BLaER1 treated with 17β-estradiol and CSF1 and Interleukin-3, amounts not matched to agents 10 nM and 100 nM (cell line): Measurements from ENCODE around the gene ARL6IP1.
"Not testable (repeated sequence)": the region's sequence is repeated elsewhere in the genome, so short reads cannot be mapped to it uniquely, and the experiment has no call there.

Experiments used
- H3K27ac ChIP-seq, 11 experiments: shearing (Covaris generic); formaldehyde crosslinking; 2 replicates each; pipeline ENCODE4 v1.8.1; 2022
- H3K27me3 ChIP-seq, 11 experiments: shearing (Covaris generic); formaldehyde crosslinking; 2 replicates each; pipeline ENCODE4 v1.8.1; 2022
- H3K36me3 ChIP-seq, 11 experiments: shearing (Covaris generic); formaldehyde crosslinking; 2 replicates each; pipeline ENCODE4 v1.8.1; 2022
- H3K4me1 ChIP-seq, 10 experiments: shearing (Covaris generic); formaldehyde crosslinking; 2 replicates each; pipeline ENCODE4 v1.8.1; 2022
- H3K4me2 ChIP-seq, 11 experiments: shearing (Covaris generic); formaldehyde crosslinking; 2 replicates each; pipeline ENCODE4 v1.8.1; 2022
- H3K4me3 ChIP-seq, 10 experiments: shearing (Covaris generic); formaldehyde crosslinking; 2 replicates each; pipeline ENCODE4 v1.8.1; 2022
- H3K9ac ChIP-seq, 11 experiments: shearing (Covaris generic); formaldehyde crosslinking; 2 replicates each; pipeline ENCODE4 v1.8.1; 2022
- H3K9me3 ChIP-seq, 11 experiments: shearing (Covaris generic); formaldehyde crosslinking; replicated peaks in 1 of 11; 2 replicates each; pipeline ENCODE4 v1.8.1; 2022
- H4K20me1 ChIP-seq, 11 experiments: shearing (Covaris generic); formaldehyde crosslinking; 2 replicates each; pipeline ENCODE4 v1.8.1; 2022

Gene ARL6IP1

DNA sequence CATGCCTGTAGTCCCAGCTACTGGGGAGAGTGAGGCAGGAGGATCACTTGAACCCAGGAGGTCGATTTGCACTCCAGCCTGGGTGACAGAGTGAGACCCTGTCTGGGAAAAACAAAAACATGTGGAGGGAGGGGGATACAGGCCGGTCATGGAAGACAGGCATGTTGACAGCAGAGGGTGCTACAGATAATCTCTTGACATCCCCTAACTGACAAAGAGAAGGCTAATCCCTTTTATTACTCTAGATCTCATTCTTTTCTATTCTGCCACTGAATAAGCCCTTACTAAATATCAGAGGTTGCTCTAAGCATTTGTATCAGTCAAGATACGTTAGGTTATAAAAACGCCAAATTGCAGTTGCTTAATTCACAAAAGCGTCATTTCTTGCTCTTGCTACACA is 25.0 kb downstream of the ARL6IP1 start:
- Histone ChIP-seq H3K4me1 (peaks cover 0 to 25% (median 0%) of the 10 kb centered on the region in 10 experiments; a peak in 5 of 20 replicates), H3K36me3 (peaks cover 0 to 21% (median 5%) of the 10 kb centered on the region in 11 experiments; a peak in 10 of 22 replicates), H3K9me3 (peaks cover 0 to 12% (median 6%) of the 10 kb centered on the region in 11 experiments; a peak in 17 of 22 replicates), H4K20me1 (peaks cover 0 to 25% (median 14%) of the 10 kb centered on the region in 11 experiments; a peak in 14 of 22 replicates)
- not testable (repeated sequence) for H3K4me2 ChIP-seq, H3K9ac ChIP-seq, H3K4me3 ChIP-seq, H3K27ac ChIP-seq, H3K27me3 ChIP-seq

DNA sequence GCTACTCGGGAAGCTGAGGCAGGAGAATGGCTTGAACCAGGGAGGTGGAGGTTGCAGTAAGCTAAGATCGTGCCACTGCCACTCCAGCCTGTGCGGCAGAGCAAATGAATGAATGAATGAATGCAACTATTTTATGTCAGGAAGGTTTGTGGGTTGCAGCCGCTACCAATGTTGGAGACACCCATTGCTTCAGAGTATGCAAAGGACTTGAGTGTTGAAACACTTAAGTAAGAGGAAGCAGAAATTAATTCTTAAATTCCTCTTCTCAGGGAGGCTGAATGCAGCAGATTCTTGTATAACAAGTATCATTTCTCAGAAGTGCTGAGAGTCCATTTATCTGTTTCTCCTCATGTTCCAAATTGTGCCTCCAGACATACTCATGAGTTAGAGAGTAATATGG is 26.7 kb downstream of the ARL6IP1 start:
- H4K20me1 ChIP-seq = peaks cover 0 to 11% (median 4%) of the 10 kb centered on the region in 11 experiments; a peak in 9 of 22 replicates
- H3K9me3 ChIP-seq = peaks cover 0 to 14% (median 7%) of the 10 kb centered on the region in 11 experiments; a peak in 17 of 22 replicates
- peak overlapping the region in 2 of 11 experiments; percentile 50 to 52; a peak in 4 of 22 replicates for H3K27ac ChIP-seq
- H3K4me2 ChIP-seq = peak overlapping the region in 2 of 11 experiments; percentile 62 to 68; a peak in 5 of 22 replicates
- not testable (repeated sequence) for H3K4me3 ChIP-seq, H3K27me3 ChIP-seq, H3K9ac ChIP-seq
- peaks cover 0 to 25% (median 0%) of the 10 kb centered on the region in 10 experiments; a peak in 5 of 20 replicates for H3K4me1 ChIP-seq
- H3K36me3 ChIP-seq = peaks cover 0 to 21% (median 5%) of the 10 kb centered on the region in 11 experiments; a peak in 9 of 22 replicates

DNA sequence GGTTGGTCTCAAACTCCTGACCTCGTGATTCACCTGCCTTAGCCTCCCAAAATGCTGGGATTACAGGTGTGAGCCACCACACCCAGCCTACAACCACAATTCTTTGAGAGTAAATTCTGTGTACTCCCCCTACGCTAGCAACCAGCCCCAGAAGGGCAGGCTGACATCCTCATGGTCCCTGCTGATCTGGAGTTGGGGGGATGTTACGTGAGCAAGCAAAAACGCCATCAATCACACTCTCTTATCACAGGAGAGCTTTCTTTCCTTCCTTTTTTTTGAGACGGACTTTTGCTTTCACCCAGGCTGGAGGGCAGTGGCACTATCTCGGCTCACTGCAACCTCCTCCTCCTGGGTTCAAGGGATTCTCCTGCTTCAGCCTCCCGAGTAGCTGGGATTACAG is 29.2 kb downstream of the ARL6IP1 start:
- H4K20me1 ChIP-seq, H3K4me3 ChIP-seq, H3K27ac ChIP-seq, H3K27me3 ChIP-seq, H3K4me2 ChIP-seq, H3K9ac ChIP-seq: not testable (repeated sequence)
- H3K4me1 ChIP-seq = peaks cover 0 to 25% (median 0%) of the 10 kb centered on the region in 10 experiments; a peak in 5 of 20 replicates
- H3K36me3 ChIP-seq = peaks cover 0 to 15% (median 0%) of the 10 kb centered on the region in 11 experiments; a peak in 5 of 22 replicates
- peaks cover 0 to 14% (median 7%) of the 10 kb centered on the region in 11 experiments; a peak in 17 of 22 replicates for H3K9me3 ChIP-seq

- not testable (repeated sequence) for H3K4me3 ChIP-seq, H3K36me3 ChIP-seq, H3K27me3 ChIP-seq, H3K4me2 ChIP-seq, H3K9ac ChIP-seq, H4K20me1 ChIP-seq, H3K27ac ChIP-seq
- Histone ChIP-seq H3K9me3 (peaks cover 0 to 14% (median 7%) of the 10 kb centered on the region in 11 experiments; a peak in 17 of 22 replicates), H3K4me1 (peaks cover 0 to 21% (median 0%) of the 10 kb centered on the region in 10 experiments; a peak in 5 of 20 replicates)
Observed at GRCh38 chr16:18770336-18770962, 30.9 kb downstream of the ARL6IP1 start.

- H4K20me1 ChIP-seq, H3K9ac ChIP-seq, H3K4me1 ChIP-seq, H3K27ac ChIP-seq, H3K27me3 ChIP-seq, H3K4me3 ChIP-seq, H3K36me3 ChIP-seq, H3K4me2 ChIP-seq: not testable (repeated sequence)
- peaks cover 0 to 11% (median 7%) of the 10 kb centered on the region in 11 experiments; a peak in 17 of 22 replicates for H3K9me3 ChIP-seq
Observed at GRCh38 chr16:18767217-18767616, 34.1 kb downstream of the ARL6IP1 start.

GRCh38 chr16:18762713-18763112 is 38.6 kb downstream of the ARL6IP1 start:
- H3K27me3 ChIP-seq, H3K4me3 ChIP-seq, H3K4me1 ChIP-seq, H4K20me1 ChIP-seq, H3K9ac ChIP-seq, H3K9me3 ChIP-seq, H3K4me2 ChIP-seq, H3K27ac ChIP-seq, H3K36me3 ChIP-seq: not testable (repeated sequence)

GRCh38 chr16:18759598-18760520 is 41.5 kb downstream of the ARL6IP1 start:
- not testable (repeated sequence) for H3K36me3 ChIP-seq, H3K27ac ChIP-seq, H4K20me1 ChIP-seq, H3K4me3 ChIP-seq, H3K9me3 ChIP-seq, H3K27me3 ChIP-seq, H3K9ac ChIP-seq, H3K4me2 ChIP-seq
- peaks cover 0 to 10% (median 0%) of the 10 kb centered on the region in 10 experiments; a peak in 5 of 20 replicates for H3K4me1 ChIP-seq

DNA sequence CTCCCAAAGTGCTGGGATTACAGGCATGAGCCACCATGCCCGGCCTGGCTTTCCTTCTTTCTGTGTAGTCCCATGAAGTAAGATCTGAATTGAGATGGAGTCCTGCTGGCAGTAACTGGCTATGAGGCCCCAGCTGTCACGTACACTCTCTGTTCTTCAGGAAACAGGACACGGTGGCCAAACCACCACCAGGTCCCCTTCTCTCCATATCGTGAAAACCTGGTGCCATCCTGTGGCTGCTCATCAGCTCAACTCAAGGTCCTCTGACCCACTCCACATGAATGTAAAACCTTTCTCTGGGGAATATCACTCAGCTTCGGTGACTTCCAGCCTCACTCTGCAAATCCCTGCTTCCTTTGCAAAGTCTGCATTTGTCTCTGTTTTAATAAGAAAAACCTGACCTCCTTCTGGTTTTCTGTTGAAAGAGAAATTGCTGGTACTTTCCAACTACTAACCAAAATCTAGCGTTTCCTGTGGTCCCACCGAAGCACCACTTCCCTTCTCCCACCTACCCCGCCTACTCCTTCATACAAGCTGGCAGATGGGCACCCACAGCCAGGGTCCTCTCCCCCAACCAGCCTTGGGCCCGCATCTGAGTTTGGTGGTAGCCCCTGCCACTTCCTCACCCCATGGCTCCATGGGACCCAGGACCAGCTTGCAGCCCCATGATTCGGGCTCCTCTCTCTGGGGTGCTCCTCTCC is 43.2 kb downstream of the ARL6IP1 start:
- Histone ChIP-seq H3K4me1 (peaks cover 0 to 10% (median 0%) of the 10 kb centered on the region in 10 experiments; a peak in 5 of 20 replicates), H3K4me2 (peak overlapping the region in 1 of 11 experiments; percentile 3; a peak in 1 of 22 replicates)
- H3K9ac ChIP-seq, H3K9me3 ChIP-seq, H3K27ac ChIP-seq, H4K20me1 ChIP-seq, H3K27me3 ChIP-seq, H3K4me3 ChIP-seq, H3K36me3 ChIP-seq: not testable (repeated sequence)

GRCh38 chr16:18756639-18757038 is 44.7 kb downstream of the ARL6IP1 start:
- H4K20me1 ChIP-seq, H3K9me3 ChIP-seq, H3K4me3 ChIP-seq, H3K9ac ChIP-seq, H3K27me3 ChIP-seq, H3K27ac ChIP-seq, H3K36me3 ChIP-seq: not testable (repeated sequence)
- H3K4me2 ChIP-seq = peak overlapping the region in 1 of 11 experiments; percentile 18; a peak in 1 of 22 replicates
- peaks cover 0 to 10% (median 0%) of the 10 kb centered on the region in 10 experiments; a peak in 5 of 20 replicates for H3K4me1 ChIP-seq

DNA sequence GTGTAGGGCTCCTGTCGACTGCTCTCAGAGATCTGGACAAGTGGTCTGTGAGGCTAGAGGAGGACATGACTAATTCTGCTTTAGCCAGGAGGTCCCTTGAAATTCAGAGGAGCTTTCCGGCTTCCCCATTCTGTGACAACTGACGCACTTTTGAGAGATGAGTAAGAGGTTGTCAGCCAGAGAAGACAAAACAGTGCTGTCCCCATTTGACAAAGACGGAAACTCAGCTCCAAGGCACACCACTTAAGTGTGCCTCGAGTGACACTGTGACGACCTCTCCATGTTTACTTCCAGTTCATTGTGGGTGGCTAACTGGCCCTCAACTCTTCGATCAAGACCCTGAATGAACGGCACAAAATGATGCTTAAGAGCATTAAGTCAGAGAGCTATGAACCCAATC is 58.5 kb downstream of the ARL6IP1 start:
- not testable (repeated sequence) for H3K36me3 ChIP-seq, H3K4me2 ChIP-seq, H3K27ac ChIP-seq, H3K4me3 ChIP-seq, H4K20me1 ChIP-seq, H3K27me3 ChIP-seq, H3K9ac ChIP-seq, H3K4me1 ChIP-seq, H3K9me3 ChIP-seq
